Small intestine (tissue), 7 donors: ENCODE measurements around the gene TMEM30A. TPM values are rescaled to one million over a fixed set of nuclear protein-coding genes. Genes with fewer than 3 reads are reported as not detected.

Source experiments
- DNase-seq, 2 donors: peaks; one replicate each; pipeline versions ENCODE4 v3.0.0 to v3.0.0-alpha.2; 2013
- FAIRE-seq: peaks from 2 replicates; lab custom pipeline; 2012; peaks lifted over from hg19 to GRCh38; lab: Jason Lieb, UNC
- H3K27ac ChIP-seq, 3 donors: one replicate each; pipeline ENCODE4 v1.5.1; 2013; ENCODE audit warnings: low read length in 2 of 3, mild to moderate bottlenecking in 2 of 3, control low read depth in 1 of 3, inconsistent platforms in 1 of 3, low read depth in 1 of 3, moderate library complexity in 1 of 3
- H3K27me3 ChIP-seq, 3 donors: one replicate each; pipeline ENCODE4 v1.6.1; 2013; ENCODE audit warnings: low read length in 3 of 3, inconsistent platforms in 1 of 3; ENCODE audit not compliant: control insufficient read depth in 3 of 3, insufficient read depth in 3 of 3
- H3K36me3 ChIP-seq, 3 donors: one replicate each; pipeline ENCODE4 v1.6.1; 2013; ENCODE audit warnings: low read length in 3 of 3, inconsistent platforms in 1 of 3, low read depth in 1 of 3, mild to moderate bottlenecking in 1 of 3, moderate library complexity in 1 of 3; ENCODE audit not compliant: control insufficient read depth in 3 of 3, insufficient read depth in 2 of 3
- H3K4me1 ChIP-seq, 3 donors: one replicate each; pipeline ENCODE4 v1.6.1; 2013; ENCODE audit warnings: low read length in 2 of 3, inconsistent platforms in 1 of 3, low read depth in 1 of 3, mild to moderate bottlenecking in 1 of 3, moderate library complexity in 1 of 3; ENCODE audit not compliant: control insufficient read depth in 3 of 3, insufficient read depth in 2 of 3
- H3K4me3 ChIP-seq, 3 donors: one replicate each; pipeline ENCODE4 v1.5.1; 2013; ENCODE audit warnings: low read length in 3 of 3, control low read depth in 1 of 3, inconsistent platforms in 1 of 3, low read depth in 1 of 3, mild to moderate bottlenecking in 1 of 3, moderate library complexity in 1 of 3
- H3K9me3 ChIP-seq, 2 donors: one replicate each; pipeline ENCODE4 v1.6.1; 2013; ENCODE audit warnings: low read depth in 1 of 2, low read length in 1 of 2; ENCODE audit not compliant: control insufficient read depth in 2 of 2, insufficient read depth in 1 of 2
- WGBS, 3 donors: extraction: QIAGEN DNeasy Blood & Tissue Kit; methylation state at CpG; one replicate each; pipeline ENCODE4 v1.1.7; 2013; 5-methylcytosine and 5-hydroxymethylcytosine counted together
- polyA plus RNA-seq, 4 donors: library from polyadenylated mRNA; stranded (reverse) in 3 of 4; unstranded in 1 of 4; fragments of 200-250 nt in 3 of 4; fragments of 120-200 nt in 1 of 4; gene quantifications; one replicate each; pipeline versions ENCODE4 v1.2.1 to v1.2.3, GENCODE V29; 2013
- donor health status: healthy with polysubstance abuse.
- donor health status: control.
- donor health status: control.
- donor health status: Bipolar disorder and iron deficiency.
- donor health status: healthy.

The TMEM30A gene
- polyA plus RNA-seq, 4 donors = 13.0 to 75.9 (median 23.2) TPM

GRCh38 chr6:75224303-75224926 lies 60.2 kb downstream of the TMEM30A start:
- no peak for FAIRE-seq

GRCh38 chr6:75223428-75223827 lies 61.2 kb downstream of the TMEM30A start:
- FAIRE-seq = no peak
- 74 to 83% (median 76%) methylated on average over 2 of the region's 2 CpGs for WGBS, 3 donors
- H3K4me3 ChIP-seq = no peak overlapping the region

More at GRCh38 chr6:75224303-75224926, 60.2 kb downstream of the TMEM30A start:
- Histone ChIP-seq H3K27me3 (no peaks in the 10 kb centered on the region), H3K27ac (no peak overlapping the region), H3K4me3 (no peak overlapping the region), H3K9me3 (no peaks in the 10 kb centered on the region), H3K36me3 (no peaks in the 10 kb centered on the region), H3K4me1 (no peaks in the 10 kb centered on the region)
- 25 to 59% (median 36%) methylated on average over 6 of the region's 6 CpGs for WGBS, 3 donors
- no peak for DNase-seq

DNA sequence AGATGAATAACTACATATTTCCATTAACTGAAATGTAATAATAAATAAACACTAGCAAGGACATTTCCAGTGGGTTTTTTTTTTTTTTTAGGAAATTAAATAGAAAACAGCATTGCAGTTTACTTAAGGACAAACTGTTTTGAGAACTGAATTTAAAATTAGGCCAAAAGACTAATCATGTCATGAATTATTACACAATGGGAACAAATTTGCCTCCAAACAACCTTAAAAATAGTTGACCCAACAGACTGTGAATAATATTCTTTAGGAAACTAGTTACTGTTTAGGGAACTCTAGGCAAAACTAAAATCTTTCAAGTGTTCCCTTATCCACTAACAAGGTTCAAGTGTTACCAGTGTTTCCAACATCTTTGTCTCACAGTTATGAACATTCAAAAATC lies 62.3 kb downstream of the TMEM30A start:
- FAIRE-seq = no peak
- Histone ChIP-seq H3K4me1 (no peaks in the 10 kb centered on the region), H3K36me3 (no peaks in the 10 kb centered on the region), H3K27me3 (no peaks in the 10 kb centered on the region), H3K9me3 (no peaks in the 10 kb centered on the region), H3K4me3 (no peak overlapping the region), H3K27ac (no peak overlapping the region)
- DNase-seq = no peak

More at GRCh38 chr6:75223428-75223827, 61.2 kb downstream of the TMEM30A start:
- no peaks in the 10 kb centered on the region for H3K4me1 ChIP-seq
- H3K27me3 ChIP-seq = no peaks in the 10 kb centered on the region
- no peaks in the 10 kb centered on the region for H3K9me3 ChIP-seq
- H3K36me3 ChIP-seq = no peaks in the 10 kb centered on the region
- DNase-seq = no peak
- no peak overlapping the region for H3K27ac ChIP-seq

DNA sequence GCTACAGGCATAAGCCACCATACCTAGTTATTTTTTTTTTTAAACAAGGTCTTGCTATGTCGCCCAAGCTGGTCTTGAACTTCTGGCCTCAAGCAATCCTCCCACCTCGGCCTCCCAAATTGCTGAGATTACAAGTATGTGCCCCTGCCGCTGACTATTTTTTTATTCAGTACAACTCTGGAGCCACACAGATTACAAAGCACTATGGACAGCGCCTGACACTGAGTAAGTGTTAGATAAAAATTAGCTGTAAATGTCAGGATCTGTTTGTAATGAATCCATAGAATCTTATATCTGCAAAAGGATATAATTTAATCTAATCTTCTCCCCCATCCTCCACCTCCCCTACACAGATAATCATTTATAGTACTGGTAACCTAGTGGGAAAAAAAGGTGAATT lies 63.5 kb downstream of the TMEM30A start:
- WGBS, 3 donors = 90 to 95% (median 92%) methylated on average over 4 of the region's 4 CpGs
- H3K36me3 ChIP-seq = no peaks in the 10 kb centered on the region
- FAIRE-seq = no peak
- no peak overlapping the region for H3K4me3 ChIP-seq
- no peaks in the 10 kb centered on the region for H3K4me1 ChIP-seq
- no peak overlapping the region for H3K27ac ChIP-seq
- H3K9me3 ChIP-seq = no peaks in the 10 kb centered on the region
- no peak for DNase-seq
- no peaks in the 10 kb centered on the region for H3K27me3 ChIP-seq

- FAIRE-seq (no peak), DNase-seq (peak in 1 of 2 donors; percentile 49)
- H3K9me3 ChIP-seq = no peaks in the 10 kb centered on the region
- 14 to 40% (median 28%) methylated on average over 1 of the region's 1 CpG for WGBS, 3 donors
- no peaks in the 10 kb centered on the region for H3K27me3 ChIP-seq
- H3K36me3 ChIP-seq = no peaks in the 10 kb centered on the region
- H3K4me3 ChIP-seq = no peak overlapping the region
- no peak overlapping the region for H3K27ac ChIP-seq
- no peaks in the 10 kb centered on the region for H3K4me1 ChIP-seq
Measured at GRCh38 chr6:75220357-75220756, 64.2 kb downstream of the TMEM30A start.

DNA sequence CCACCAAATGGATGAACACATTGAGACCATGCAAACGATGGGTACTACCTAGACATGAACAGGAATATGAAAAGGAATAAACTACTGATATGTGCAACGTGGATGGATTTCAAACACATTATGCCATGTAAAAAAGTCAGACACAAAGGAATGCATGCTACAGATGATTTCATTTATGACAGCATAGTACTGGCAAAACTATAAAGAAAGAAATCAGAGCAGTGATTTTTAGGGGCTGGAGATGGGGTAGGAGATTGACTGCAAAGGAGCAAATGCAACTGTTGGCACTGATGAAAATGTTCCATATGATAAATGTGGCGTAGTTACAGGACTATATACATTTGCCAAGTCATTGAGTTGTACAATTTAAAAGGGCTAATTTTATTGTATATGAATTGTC lies 65.3 kb downstream of the TMEM30A start:
- 79 to 90% (median 85%) methylated on average over 3 of the region's 3 CpGs for WGBS, 3 donors
- no peaks in the 10 kb centered on the region for H3K27me3 ChIP-seq
- H3K27ac ChIP-seq = no peak overlapping the region
- H3K4me1 ChIP-seq = no peaks in the 10 kb centered on the region
- DNase-seq (no peak), FAIRE-seq (no peak)
- H3K36me3 ChIP-seq = no peaks in the 10 kb centered on the region
- H3K9me3 ChIP-seq = no peaks in the 10 kb centered on the region
- no peak overlapping the region for H3K4me3 ChIP-seq

DNA sequence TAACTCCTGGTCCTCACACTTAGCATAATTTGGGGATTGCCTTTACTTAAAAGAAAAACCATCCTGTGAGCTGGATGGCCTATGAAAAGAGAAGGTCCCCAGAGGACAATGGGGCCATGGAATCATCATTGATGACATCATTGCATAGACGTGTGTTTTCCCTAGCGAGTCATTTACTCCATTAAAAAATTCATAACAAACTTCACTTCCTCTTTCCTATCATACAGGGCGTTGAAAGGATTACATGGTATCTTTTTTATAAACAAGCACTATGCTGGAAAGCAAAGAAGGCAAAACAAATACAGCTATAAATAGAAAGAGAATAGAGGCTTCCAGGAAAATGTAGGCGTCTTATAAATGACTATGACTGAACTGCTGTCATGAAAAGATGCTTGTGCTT lies 67.4 kb downstream of the TMEM30A start:
- peaks cover 0 to 7% (median 0%) of the 10 kb centered on the region in 3 donors for H3K4me1 ChIP-seq
- no peaks in the 10 kb centered on the region for H3K36me3 ChIP-seq
- H3K27ac ChIP-seq = peak overlapping the region in 1 of 3 donors; percentile 47
- DNase-seq = peak in 1 of 2 donors; percentile 8
- H3K27me3 ChIP-seq = no peaks in the 10 kb centered on the region
- no peak overlapping the region for H3K4me3 ChIP-seq
- 13 to 15% (median 14%) methylated on average over 4 of the region's 4 CpGs for WGBS, 3 donors
- H3K9me3 ChIP-seq = no peaks in the 10 kb centered on the region
- FAIRE-seq = no peak

GRCh38 chr6:75215291-75215690 lies 69.3 kb downstream of the TMEM30A start:
- FAIRE-seq (no peak), DNase-seq (no peak)
- H3K4me1 ChIP-seq = peaks cover 0 to 17% (median 0%) of the 10 kb centered on the region in 3 donors
- no peaks in the 10 kb centered on the region for H3K27me3 ChIP-seq
- H3K4me3 ChIP-seq = no peak overlapping the region
- 63 to 80% (median 66%) methylated on average over 4 of the region's 4 CpGs for WGBS, 3 donors
- no peak overlapping the region for H3K27ac ChIP-seq
- no peaks in the 10 kb centered on the region for H3K36me3 ChIP-seq
- H3K9me3 ChIP-seq = no peaks in the 10 kb centered on the region

DNA sequence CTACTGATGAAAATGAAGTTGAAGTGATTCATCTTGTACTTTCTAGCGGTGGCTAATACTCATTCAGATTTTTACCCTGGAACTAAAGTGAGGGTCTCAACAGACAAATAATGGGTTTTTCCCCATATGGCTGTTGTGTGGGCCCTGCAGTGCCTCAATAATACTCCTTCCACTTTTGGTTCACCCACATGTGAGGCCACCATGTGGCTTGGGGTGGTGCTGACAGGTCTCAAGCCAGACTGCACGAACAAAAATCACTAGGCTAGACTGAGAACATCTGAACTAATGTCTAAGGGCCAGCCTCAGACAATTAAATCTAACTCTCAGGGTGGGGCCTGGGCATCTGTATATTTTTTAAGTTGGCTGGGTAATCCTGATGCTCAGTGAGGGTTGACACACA lies 70.9 kb downstream of the TMEM30A start:
- H3K4me1 ChIP-seq = peaks cover 0 to 17% (median 0%) of the 10 kb centered on the region in 3 donors
- FAIRE-seq (no peak), DNase-seq (no peak)
- peaks cover 0 to under 1% (median 0%) of the 10 kb centered on the region in 3 donors for H3K27me3 ChIP-seq
- H3K9me3 ChIP-seq = no peaks in the 10 kb centered on the region
- H3K36me3 ChIP-seq = no peaks in the 10 kb centered on the region
- H3K27ac ChIP-seq = no peak overlapping the region
- H3K4me3 ChIP-seq = no peak overlapping the region
- WGBS, 3 donors = 59 to 77% (median 66%) methylated on average over 2 of the region's 2 CpGs
